Measurements from ENCODE around the gene VWA3A. TPM values are rescaled to one million over a fixed set of nuclear protein-coding genes. Genes with fewer than 3 reads are reported as not detected.
"Not testable (repeated sequence)": the region's sequence is repeated elsewhere in the genome, so short reads cannot be mapped to it uniquely, and the experiment has no call there.

Gene VWA3A
- polyA plus RNA-seq, 1 donor = 4.1 TPM

GRCh38 chr16:22089910-22090309 is 2.4 kb upstream of the VWA3A start:
- DNase-seq = no peak

- DNase-seq = no peak
These were observed 620 bp upstream of the VWA3A start for GRCh38 chr16:22091721-22092120.

- DNase-seq = no peak
These were observed 990 bp downstream of the VWA3A start for GRCh38 chr16:22093331-22093730.

- DNase-seq = no peak
These were observed 1.7 kb downstream of the VWA3A start for GRCh38 chr16:22093996-22094395.

- peak; percentile 53 for DNase-seq
These were observed 6.3 kb downstream of the VWA3A start for GRCh38 chr16:22098405-22099255.

- no peak for DNase-seq
These were observed 7.1 kb downstream of the VWA3A start for GRCh38 chr16:22099256-22099975.

GRCh38 chr16:22103441-22103840 is 11.1 kb downstream of the VWA3A start:
- no peak for DNase-seq

- no peak for DNase-seq
These were observed 17.0 kb downstream of the VWA3A start for GRCh38 chr16:22109258-22109898.

GRCh38 chr16:22111629-22112028 is 19.3 kb downstream of the VWA3A start:
- DNase-seq = not testable (repeated sequence)

- no peak for DNase-seq
These were observed 23.9 kb downstream of the VWA3A start for GRCh38 chr16:22116095-22116700.

GRCh38 chr16:22117609-22118008 is 25.3 kb downstream of the VWA3A start:
- no peak for DNase-seq

GRCh38 chr16:22120440-22120839 is 28.1 kb downstream of the VWA3A start:
- DNase-seq = no peak

GRCh38 chr16:22122239-22122638 is 29.9 kb downstream of the VWA3A start:
- DNase-seq = no peak

GRCh38 chr16:22123146-22123545 is 30.8 kb downstream of the VWA3A start:
- no peak for DNase-seq

- DNase-seq = no peak
These were observed 31.6 kb downstream of the VWA3A start for GRCh38 chr16:22123759-22124490.

GRCh38 chr16:22124583-22125284 is 32.4 kb downstream of the VWA3A start:
- no peak for DNase-seq

GRCh38 chr16:22126037-22126558 is 33.8 kb downstream of the VWA3A start:
- DNase-seq = no peak

GRCh38 chr16:22128537-22128936 is 36.2 kb downstream of the VWA3A start:
- DNase-seq = not testable (repeated sequence)

- no peak for DNase-seq
These were observed 38.2 kb downstream of the VWA3A start for GRCh38 chr16:22130528-22130927.

GRCh38 chr16:22132801-22133200 is 40.5 kb downstream of the VWA3A start:
- no peak for DNase-seq

- no peak for DNase-seq
These were observed 46.1 kb downstream of the VWA3A start for GRCh38 chr16:22138482-22138881.

Measured in left kidney (tissue), 2 donors.